ENCODE data around the gene ZBTB20. TPM values are rescaled to one million over a fixed set of nuclear protein-coding genes. Genes with fewer than 3 reads are reported as not detected.

ZBTB20 gene
- total RNA-seq, 1 experiment from 2014 or later, result 10.7 TPM

DNA sequence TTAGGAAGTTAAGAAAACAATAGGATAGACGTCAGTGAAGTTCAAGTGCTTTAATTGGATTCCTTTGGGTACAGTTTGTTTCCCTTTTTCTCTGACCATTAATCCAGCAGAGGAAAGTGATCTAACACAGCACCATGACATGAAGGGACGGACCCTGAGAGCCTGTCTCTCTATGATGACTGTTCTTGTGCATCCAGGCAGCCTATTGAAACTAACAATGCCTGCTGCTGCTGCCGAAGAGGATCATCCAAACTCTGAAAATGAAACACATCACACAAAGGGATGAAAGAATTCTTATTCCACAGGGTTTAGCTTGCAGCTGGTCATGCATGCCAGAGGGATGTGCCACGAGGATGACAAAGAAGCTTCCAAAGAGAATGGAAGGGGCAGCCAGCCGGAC is 75.5 kb downstream of the ZBTB20 start:
- H3K27me3 Mint-ChIP-seq (ENCODE audit: insufficient read depth, unreplicated experiment), result no peaks in the 10 kb centered on the region
- H3K9me3 Mint-ChIP-seq (ENCODE audit: unreplicated experiment), result peaks cover 10% of the 10 kb centered on the region
- CTCF ChIA-PET, result interaction anchor here (1.2 kb wide), 1 partner anchor 20 kb away, joined by 3 read pairs; no protein-coding TSS in a partner anchor
- TF ChIP-seq, protein P1, sequence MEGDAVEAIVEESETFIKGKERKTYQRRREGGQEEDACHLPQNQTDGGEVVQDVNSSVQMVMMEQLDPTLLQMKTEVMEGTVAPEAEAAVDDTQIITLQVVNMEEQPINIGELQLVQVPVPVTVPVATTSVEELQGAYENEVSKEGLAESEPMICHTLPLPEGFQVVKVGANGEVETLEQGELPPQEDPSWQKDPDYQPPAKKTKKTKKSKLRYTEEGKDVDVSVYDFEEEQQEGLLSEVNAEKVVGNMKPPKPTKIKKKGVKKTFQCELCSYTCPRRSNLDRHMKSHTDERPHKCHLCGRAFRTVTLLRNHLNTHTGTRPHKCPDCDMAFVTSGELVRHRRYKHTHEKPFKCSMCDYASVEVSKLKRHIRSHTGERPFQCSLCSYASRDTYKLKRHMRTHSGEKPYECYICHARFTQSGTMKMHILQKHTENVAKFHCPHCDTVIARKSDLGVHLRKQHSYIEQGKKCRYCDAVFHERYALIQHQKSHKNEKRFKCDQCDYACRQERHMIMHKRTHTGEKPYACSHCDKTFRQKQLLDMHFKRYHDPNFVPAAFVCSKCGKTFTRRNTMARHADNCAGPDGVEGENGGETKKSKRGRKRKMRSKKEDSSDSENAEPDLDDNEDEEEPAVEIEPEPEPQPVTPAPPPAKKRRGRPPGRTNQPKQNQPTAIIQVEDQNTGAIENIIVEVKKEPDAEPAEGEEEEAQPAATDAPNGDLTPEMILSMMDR (IDR thresholded peaks at IDR 0.05; ENCODE audit: unreplicated experiment), result no peak
- BruUV-seq (replicated peaks), result no TSS peak
- no peak overlapping the region for H3K27ac Mint-ChIP-seq (ENCODE audit: low read depth, unreplicated experiment)
- peaks cover 17% of the 10 kb centered on the region for H3K4me1 Mint-ChIP-seq (ENCODE audit: insufficient read depth, unreplicated experiment)
- POLR2A ChIA-PET, result interaction anchor here (0.7 kb wide), 1 partner anchor 695 kb away, joined by 3 read pairs; no protein-coding TSS in a partner anchor
- H3K36me3 Mint-ChIP-seq (ENCODE audit: insufficient read depth, unreplicated experiment), result no peaks in the 10 kb centered on the region
- intact Hi-C loops (cut with micrococcal nuclease), result no loop called here
- H3K4me3 Mint-ChIP-seq (ENCODE audit: unreplicated experiment), result no peak overlapping the region
- no peak for DNase-seq (ENCODE audit: unreplicated experiment)

DNA sequence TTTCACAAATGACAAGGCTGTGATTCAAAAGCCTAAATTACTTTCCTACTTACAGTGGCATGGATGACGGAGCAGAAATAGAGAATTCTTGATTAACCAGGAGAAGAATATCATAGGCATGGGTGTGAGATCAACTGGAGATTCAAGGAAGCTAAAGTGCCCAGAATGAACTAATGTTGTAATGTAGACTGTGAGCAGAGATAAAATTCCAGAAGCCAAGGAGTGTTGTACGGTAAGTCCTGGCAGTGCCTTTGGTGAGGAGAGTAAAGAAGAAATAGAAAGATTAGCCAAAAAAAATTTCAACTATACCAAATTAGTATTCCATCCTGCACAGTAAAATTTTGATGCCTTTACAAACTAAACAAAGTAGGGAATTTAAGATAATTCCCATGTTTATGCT is 75.9 kb downstream of the ZBTB20 start:
- BruUV-seq (replicated peaks), result no TSS peak
- Mint-ChIP-seq H3K36me3 (ENCODE audit: insufficient read depth, unreplicated experiment) (no peaks in the 10 kb centered on the region), H3K4me3 (ENCODE audit: unreplicated experiment) (no peak overlapping the region), H3K27ac (ENCODE audit: low read depth, unreplicated experiment) (no peak overlapping the region), H3K4me1 (ENCODE audit: insufficient read depth, unreplicated experiment) (peaks cover 17% of the 10 kb centered on the region), H3K9me3 (ENCODE audit: unreplicated experiment) (peaks cover 10% of the 10 kb centered on the region), H3K27me3 (ENCODE audit: insufficient read depth, unreplicated experiment) (no peaks in the 10 kb centered on the region)
- POLR2A ChIA-PET, result interaction anchor here (0.7 kb wide), 1 partner anchor 696 kb away, joined by 3 read pairs; no protein-coding TSS in a partner anchor
- CTCF ChIA-PET, result interaction anchor here (0.7 kb wide), 1 partner anchor 22 kb away, joined by 5 read pairs; no protein-coding TSS in a partner anchor
- no peak for DNase-seq (ENCODE audit: unreplicated experiment)
- intact Hi-C loops (cut with micrococcal nuclease), result no loop called here
- TF ChIP-seq, protein P1 (IDR thresholded peaks at IDR 0.05; ENCODE audit: unreplicated experiment), result no peak

DNA sequence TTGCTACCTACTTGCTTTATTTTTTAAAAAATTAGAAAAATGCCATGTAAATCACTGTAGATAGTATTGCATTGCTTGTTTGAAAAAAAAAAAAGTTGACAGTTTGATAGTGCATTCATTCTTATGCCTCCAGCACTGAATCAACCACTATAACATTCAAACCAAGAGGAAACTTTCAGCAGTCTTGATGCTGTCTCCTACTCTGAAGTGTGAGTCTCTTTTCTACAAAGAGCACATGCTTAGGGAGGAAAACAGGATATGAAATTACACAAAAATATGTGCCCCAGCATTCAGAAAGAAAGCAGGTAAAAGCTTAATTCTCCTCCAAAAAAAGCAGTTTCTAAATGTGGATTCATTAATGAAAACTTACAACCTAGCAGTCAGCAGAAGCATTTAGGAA is 78.3 kb downstream of the ZBTB20 start:
- CTCF ChIA-PET, result interaction anchor here (0.6 kb wide), 1 partner anchor 685 kb away, joined by 3 read pairs; no protein-coding TSS in a partner anchor

DNA sequence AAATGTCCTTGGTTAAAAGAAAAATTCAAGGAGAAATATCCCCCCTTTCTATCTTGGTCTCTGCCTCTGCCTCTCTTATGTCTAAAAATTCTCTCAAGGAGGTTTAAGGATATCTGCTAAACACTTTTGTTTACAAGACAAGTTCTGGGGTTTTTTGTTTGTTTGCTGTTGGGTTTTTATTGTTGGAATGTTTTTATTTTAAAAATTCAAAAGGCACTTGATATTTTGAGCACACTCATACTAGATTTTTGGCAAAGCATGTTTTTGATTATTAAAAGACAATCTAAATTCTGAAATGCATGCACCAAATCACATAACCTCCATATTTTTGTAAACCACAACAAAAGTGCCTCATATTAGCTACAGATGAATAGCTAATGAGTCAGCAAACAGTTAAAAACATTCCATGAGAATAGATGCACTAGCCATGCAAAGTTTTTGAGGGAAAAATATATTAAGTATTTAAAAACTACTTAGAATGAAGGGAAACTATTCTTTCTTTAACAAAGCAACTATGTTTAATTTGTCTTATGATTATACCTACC is 84.6 kb downstream of the ZBTB20 start:
- no TSS peak for BruUV-seq (replicated peaks)
- POLR2A ChIA-PET, result no interaction called here
- intact Hi-C loops (cut with micrococcal nuclease), result no loop called here
- Mint-ChIP-seq H3K27ac (ENCODE audit: low read depth, unreplicated experiment) (no peak overlapping the region), H3K4me1 (ENCODE audit: insufficient read depth, unreplicated experiment) (no peaks in the 10 kb centered on the region), H3K36me3 (ENCODE audit: insufficient read depth, unreplicated experiment) (peaks cover 6% of the 10 kb centered on the region), H3K4me3 (ENCODE audit: unreplicated experiment) (no peak overlapping the region), H3K9me3 (ENCODE audit: unreplicated experiment) (peaks cover 7% of the 10 kb centered on the region), H3K27me3 (ENCODE audit: insufficient read depth, unreplicated experiment) (no peaks in the 10 kb centered on the region)
- TF ChIP-seq, protein P1 (IDR thresholded peaks at IDR 0.05; ENCODE audit: unreplicated experiment), result no peak
- CTCF ChIA-PET, result interaction anchor here (0.7 kb wide), 2 partner anchors 16 to 106 kb away, joined by 3 read pairs; no protein-coding TSS in a partner anchor
- no peak for DNase-seq (ENCODE audit: unreplicated experiment)

More for the DNA sequence above, 78.3 kb downstream of the ZBTB20 start:
- no peaks in the 10 kb centered on the region for H3K36me3 Mint-ChIP-seq (ENCODE audit: insufficient read depth, unreplicated experiment)
- no peak overlapping the region for H3K4me3 Mint-ChIP-seq (ENCODE audit: unreplicated experiment)
- no peaks in the 10 kb centered on the region for H3K9me3 Mint-ChIP-seq (ENCODE audit: unreplicated experiment)
- H3K27ac Mint-ChIP-seq (ENCODE audit: low read depth, unreplicated experiment), result no peak overlapping the region
- DNase-seq (ENCODE audit: unreplicated experiment), result no peak
- peaks cover 17% of the 10 kb centered on the region for H3K4me1 Mint-ChIP-seq (ENCODE audit: insufficient read depth, unreplicated experiment)
- POLR2A ChIA-PET, result interaction anchor here (0.5 kb wide), 1 partner anchor 609 kb away, joined by 3 read pairs; no protein-coding TSS in a partner anchor
- intact Hi-C loops (cut with micrococcal nuclease), result no loop called here
- TF ChIP-seq, protein P1 (IDR thresholded peaks at IDR 0.05; ENCODE audit: unreplicated experiment), result no peak
- no TSS peak for BruUV-seq (replicated peaks)
- no peaks in the 10 kb centered on the region for H3K27me3 Mint-ChIP-seq (ENCODE audit: insufficient read depth, unreplicated experiment)

Measured in MCF 10A (cell line).